Progenitor cell of endocrine pancreas (in vitro differentiated cells): ENCODE data around the gene TCL1A. TPM values are rescaled to one million over a fixed set of nuclear protein-coding genes. Genes with fewer than 3 reads are reported as not detected.

Experiments
- DNase-seq: peaks from one replicate; pipeline ENCODE4 v3.0.0; 2021; ENCODE audit warnings: low spot score; ENCODE audit not compliant: unreplicated experiment
- H3K27ac Mint-ChIP-seq: 2 replicates; pipeline ENCODE4 v1.8.0; 2021; ENCODE audit warnings: mild to moderate bottlenecking, moderate library complexity, mixed read lengths
- H3K27me3 Mint-ChIP-seq: 2 replicates; pipeline ENCODE4 v1.8.0; 2021; ENCODE audit warnings: mixed read lengths
- H3K36me3 Mint-ChIP-seq: 2 replicates; pipeline ENCODE4 v1.8.0; 2022; ENCODE audit warnings: mixed read lengths; ENCODE audit not compliant: insufficient read depth
- H3K4me1 Mint-ChIP-seq: 2 replicates; pipeline ENCODE4 v1.8.0; 2021; ENCODE audit warnings: low read depth, mixed read lengths
- H3K4me3 Mint-ChIP-seq: 2 replicates; pipeline ENCODE4 v1.8.0; 2021; ENCODE audit warnings: low read depth, mild to moderate bottlenecking, moderate library complexity, mixed read lengths
- H3K9me3 Mint-ChIP-seq: 2 replicates; pipeline ENCODE4 v1.8.0; 2021; ENCODE audit warnings: low read depth, mixed read lengths
- CTCF ChIP-seq: fragments of 200-600 bp; sonication (generic); IDR thresholded peaks from one replicate; pipeline ENCODE4 v1.5.0; 2021; ENCODE audit warnings: antibody characterized with exemption, mild to moderate bottlenecking; ENCODE audit not compliant: unreplicated experiment
- total RNA-seq: library from RNA; stranded (reverse); gene quantifications from 2 replicates; pipeline ENCODE4 v1.2.1, GENCODE V29; 2021

The TCL1A gene
- total RNA-seq, 1 donor from 2014 or later = not detected

- H3K27ac Mint-ChIP-seq = peak overlapping the region; percentile 87
- no peak overlapping the region for H3K4me3 Mint-ChIP-seq
- no peak for DNase-seq
- H3K4me1 Mint-ChIP-seq = peaks cover 41% of the 10 kb centered on the region
- H3K27me3 Mint-ChIP-seq = peaks cover 3% of the 10 kb centered on the region
- H3K36me3 Mint-ChIP-seq = no peaks in the 10 kb centered on the region
- no peak for TF ChIP-seq CTCF
- no peaks in the 10 kb centered on the region for H3K9me3 Mint-ChIP-seq
Measured at GRCh38 chr14:95663226-95663797, 50.6 kb downstream of the TCL1A start.

- Mint-ChIP-seq H3K4me3 (peak overlapping the region; percentile 0), H3K27ac (peak overlapping the region; percentile 83), H3K36me3 (no peaks in the 10 kb centered on the region), H3K27me3 (peaks cover 3% of the 10 kb centered on the region), H3K9me3 (no peaks in the 10 kb centered on the region), H3K4me1 (peaks cover 38% of the 10 kb centered on the region)
- DNase-seq = no peak
- no peak for TF ChIP-seq CTCF
Measured at GRCh38 chr14:95662376-95663186, 51.3 kb downstream of the TCL1A start.

GRCh38 chr14:95660651-95661515, 53.0 kb downstream of the TCL1A start:
- Mint-ChIP-seq H3K9me3 (no peaks in the 10 kb centered on the region), H3K36me3 (no peaks in the 10 kb centered on the region), H3K27ac (peak overlapping the region; percentile 63), H3K27me3 (peaks cover 3% of the 10 kb centered on the region), H3K4me3 (no peak overlapping the region), H3K4me1 (peaks cover 35% of the 10 kb centered on the region)
- TF ChIP-seq CTCF = no peak
- DNase-seq = no peak

- TF ChIP-seq CTCF = no peak
- peaks cover 40% of the 10 kb centered on the region for H3K4me1 Mint-ChIP-seq
- H3K27me3 Mint-ChIP-seq = peaks cover 3% of the 10 kb centered on the region
- H3K9me3 Mint-ChIP-seq = no peaks in the 10 kb centered on the region
- no peak overlapping the region for H3K27ac Mint-ChIP-seq
- DNase-seq = no peak
- no peak overlapping the region for H3K4me3 Mint-ChIP-seq
- no peaks in the 10 kb centered on the region for H3K36me3 Mint-ChIP-seq
Measured at GRCh38 chr14:95659990-95660385, 53.9 kb downstream of the TCL1A start.

Other genes with a start within 250 kb of the TCL1A start
- 0.31 and 0.44 TPM in 2 replicates for gene SYNE3, start 197.5 kb downstream of the TCL1A start, total RNA-seq
- 53.3 and 54.8 TPM in 2 replicates for gene GLRX5, start 179.1 kb downstream of the TCL1A start, total RNA-seq
- gene TCL1B, start 27.7 kb downstream of the TCL1A start, total RNA-seq = not detected in 2 replicates
- gene TUNAR, start 162.7 kb upstream of the TCL1A start, total RNA-seq = 4.0 and 4.6 TPM in 2 replicates